ENCODE measurements around the gene S100Z. TPM values are rescaled to one million over a fixed set of nuclear protein-coding genes. Genes with fewer than 3 reads are reported as not detected.
"Not testable (repeated sequence)": the region's sequence is repeated elsewhere in the genome, so short reads cannot be mapped to it uniquely, and the experiment has no call there.

S100Z gene
- total RNA-seq, 2 donors from 2014 or later, result not detected

DNA sequence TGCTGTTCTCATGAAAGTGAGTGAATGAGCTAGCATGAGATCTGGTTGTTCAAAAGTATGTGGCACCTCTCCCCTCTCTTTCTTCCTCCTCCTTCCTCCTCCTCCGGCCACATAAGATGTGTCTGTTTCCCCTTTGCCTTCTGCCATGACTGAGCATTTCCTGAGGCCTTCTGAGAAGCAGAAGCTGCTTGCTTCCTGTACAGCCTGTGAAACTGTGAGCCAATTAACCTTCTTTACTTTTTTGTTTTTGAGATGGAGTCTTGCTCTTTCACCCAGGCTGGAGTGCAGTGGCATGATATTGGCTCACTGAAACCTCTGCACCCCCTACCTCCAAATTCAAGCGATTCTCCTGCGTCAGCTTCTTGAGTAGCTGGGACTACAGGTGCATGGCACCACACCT, 6.1 kb downstream of the S100Z start:
- TF ChIP-seq, protein P1, sequence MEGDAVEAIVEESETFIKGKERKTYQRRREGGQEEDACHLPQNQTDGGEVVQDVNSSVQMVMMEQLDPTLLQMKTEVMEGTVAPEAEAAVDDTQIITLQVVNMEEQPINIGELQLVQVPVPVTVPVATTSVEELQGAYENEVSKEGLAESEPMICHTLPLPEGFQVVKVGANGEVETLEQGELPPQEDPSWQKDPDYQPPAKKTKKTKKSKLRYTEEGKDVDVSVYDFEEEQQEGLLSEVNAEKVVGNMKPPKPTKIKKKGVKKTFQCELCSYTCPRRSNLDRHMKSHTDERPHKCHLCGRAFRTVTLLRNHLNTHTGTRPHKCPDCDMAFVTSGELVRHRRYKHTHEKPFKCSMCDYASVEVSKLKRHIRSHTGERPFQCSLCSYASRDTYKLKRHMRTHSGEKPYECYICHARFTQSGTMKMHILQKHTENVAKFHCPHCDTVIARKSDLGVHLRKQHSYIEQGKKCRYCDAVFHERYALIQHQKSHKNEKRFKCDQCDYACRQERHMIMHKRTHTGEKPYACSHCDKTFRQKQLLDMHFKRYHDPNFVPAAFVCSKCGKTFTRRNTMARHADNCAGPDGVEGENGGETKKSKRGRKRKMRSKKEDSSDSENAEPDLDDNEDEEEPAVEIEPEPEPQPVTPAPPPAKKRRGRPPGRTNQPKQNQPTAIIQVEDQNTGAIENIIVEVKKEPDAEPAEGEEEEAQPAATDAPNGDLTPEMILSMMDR (IDR thresholded peaks at IDR 0.05), result no peak
- no peak overlapping the region for H3K9ac ChIP-seq (ENCODE audit: low read depth in 2 of 2, low read length in 2 of 2)
- no peak overlapping the region for H3K4me3 ChIP-seq
- intact Hi-C loops (cut with DNase I), result no loop called here
- peak overlapping the region; percentile 60 for H3K27ac ChIP-seq
- H3K4me1 ChIP-seq, result no peaks in the 10 kb centered on the region
- H3K36me3 ChIP-seq, result no peaks in the 10 kb centered on the region
- no peaks in the 10 kb centered on the region for H3K27me3 ChIP-seq
- no peak for DNase-seq
- no peaks in the 10 kb centered on the region for H3K9me3 ChIP-seq

DNA sequence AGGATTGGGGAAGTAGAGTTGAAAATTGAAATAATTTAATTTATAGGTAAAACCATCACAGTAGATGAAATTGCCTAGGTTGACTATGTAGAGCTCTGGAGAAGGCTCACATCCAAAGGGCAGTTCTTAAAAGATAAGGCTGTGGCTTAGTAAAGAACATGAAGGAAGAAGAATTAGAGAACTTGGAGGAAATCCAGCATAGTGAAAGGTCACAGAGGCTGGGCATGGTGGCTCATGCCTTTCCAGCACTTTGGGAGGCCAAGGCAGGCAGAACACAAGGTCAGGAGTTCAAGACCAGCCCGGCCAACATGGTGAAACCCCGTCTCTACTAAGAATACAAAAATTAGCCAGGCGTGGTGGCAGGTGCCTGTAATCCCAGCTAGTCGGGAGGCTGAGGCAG, 7.0 kb downstream of the S100Z start:
- H3K9me3 ChIP-seq; H3K36me3 ChIP-seq; H3K4me1 ChIP-seq; intact Hi-C loops (cut with DNase I); DNase-seq; H3K27me3 ChIP-seq; H3K4me3 ChIP-seq; H3K9ac ChIP-seq (ENCODE audit: low read depth in 2 of 2, low read length in 2 of 2): not testable (repeated sequence)
- H3K27ac ChIP-seq, result peak overlapping the region; percentile 60

DNA sequence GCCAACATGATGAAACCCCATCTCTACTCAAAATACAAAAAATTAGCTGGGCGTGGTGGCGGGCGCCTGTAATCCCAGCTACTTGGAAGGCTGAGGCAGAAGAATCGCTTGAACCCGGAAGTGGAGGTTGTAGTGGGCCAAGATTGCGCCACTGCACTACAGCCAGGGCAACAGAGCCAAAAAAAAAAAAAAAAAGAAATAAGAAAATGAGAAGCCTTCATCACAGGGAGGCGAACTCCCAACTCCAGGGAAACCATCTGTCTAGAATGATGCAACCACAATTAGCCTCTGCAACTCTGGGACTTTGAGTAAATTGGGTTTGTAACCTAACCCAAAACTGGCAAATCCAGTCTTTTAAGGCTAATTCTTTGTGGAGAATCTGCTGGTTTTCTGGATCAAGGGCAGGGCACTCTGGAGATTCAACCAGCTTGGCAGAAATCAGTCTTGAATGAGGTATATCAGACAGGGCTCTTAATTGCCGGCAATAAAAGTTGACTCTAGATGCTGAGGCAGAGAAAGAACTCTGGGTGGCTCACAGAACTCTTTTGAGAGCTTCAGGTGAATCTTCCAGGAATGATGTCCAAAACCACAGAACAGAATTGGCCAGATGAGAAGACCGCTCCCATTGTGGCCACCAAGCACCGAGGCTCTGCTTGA, 9.9 kb downstream of the S100Z start:
- H3K27ac ChIP-seq, result no peak overlapping the region
- H3K9ac ChIP-seq (ENCODE audit: low read depth in 2 of 2, low read length in 2 of 2), result no peak overlapping the region
- H3K4me1 ChIP-seq, result no peaks in the 10 kb centered on the region
- no peaks in the 10 kb centered on the region for H3K9me3 ChIP-seq
- no peak for DNase-seq
- TF ChIP-seq, protein P1 (IDR thresholded peaks at IDR 0.05), result no peak
- no peaks in the 10 kb centered on the region for H3K36me3 ChIP-seq
- H3K27me3 ChIP-seq, result no peaks in the 10 kb centered on the region
- intact Hi-C loops (cut with DNase I), result no loop called here
- H3K4me3 ChIP-seq, result no peak overlapping the region

DNA sequence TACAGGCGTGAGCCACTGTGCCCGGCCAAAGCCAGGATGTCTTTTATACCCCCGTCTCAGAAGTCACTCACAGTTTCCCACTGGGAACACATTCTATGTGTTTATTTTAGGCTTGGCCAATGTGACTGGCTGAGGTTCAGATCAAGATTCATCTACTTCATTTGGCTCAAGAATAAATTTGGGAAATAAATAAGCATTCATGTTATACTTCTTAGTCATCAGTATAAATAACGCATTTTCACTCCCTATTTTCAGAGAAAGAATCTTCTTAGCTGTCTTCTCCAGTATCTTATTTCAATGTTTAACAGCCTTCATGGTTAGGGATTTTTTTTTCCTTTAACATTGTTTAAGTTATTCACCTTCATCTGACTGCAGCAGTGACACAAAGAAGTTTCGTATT, 11.8 kb downstream of the S100Z start:
- TF ChIP-seq, protein P1 (IDR thresholded peaks at IDR 0.05), result no peak
- no peaks in the 10 kb centered on the region for H3K36me3 ChIP-seq

DNA sequence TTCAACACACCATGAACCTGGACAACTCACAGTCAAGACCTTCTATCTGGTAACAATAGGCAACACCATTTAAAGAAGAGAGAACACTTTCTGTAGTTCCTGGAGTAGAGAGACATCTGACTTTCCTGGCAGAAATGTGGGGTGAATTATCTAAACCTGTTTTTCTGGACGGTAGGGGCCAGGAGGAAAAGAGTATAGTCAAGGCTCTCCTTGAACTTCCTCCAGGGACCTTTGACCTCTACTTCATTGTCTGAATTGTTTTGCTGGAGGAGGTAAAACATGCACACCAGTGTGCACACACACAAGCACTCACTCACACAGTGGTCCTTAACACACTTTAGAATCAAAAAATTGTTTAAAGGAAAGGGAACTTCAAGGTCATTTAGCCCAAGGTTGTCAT, 13.2 kb downstream of the S100Z start:
- TF ChIP-seq, protein P1 (IDR thresholded peaks at IDR 0.05), result no peak
- intact Hi-C loops (cut with DNase I), result no loop called here
- H3K27me3 ChIP-seq, result no peaks in the 10 kb centered on the region
- H3K4me3 ChIP-seq, result no peak overlapping the region
- H3K4me1 ChIP-seq, result no peaks in the 10 kb centered on the region
- DNase-seq, result no peak
- H3K36me3 ChIP-seq, result no peaks in the 10 kb centered on the region
- no peaks in the 10 kb centered on the region for H3K9me3 ChIP-seq
- no peak overlapping the region for H3K9ac ChIP-seq (ENCODE audit: low read depth in 2 of 2, low read length in 2 of 2)
- no peak overlapping the region for H3K27ac ChIP-seq

More for the DNA sequence above, 11.8 kb downstream of the S100Z start:
- Histone ChIP-seq H3K27me3 (no peaks in the 10 kb centered on the region), H3K4me3 (no peak overlapping the region), H3K9ac (ENCODE audit: low read depth in 2 of 2, low read length in 2 of 2) (no peak overlapping the region), H3K27ac (no peak overlapping the region), H3K9me3 (no peaks in the 10 kb centered on the region), H3K4me1 (no peaks in the 10 kb centered on the region)
- no peak for DNase-seq
- intact Hi-C loops (cut with DNase I), result no loop called here

DNA sequence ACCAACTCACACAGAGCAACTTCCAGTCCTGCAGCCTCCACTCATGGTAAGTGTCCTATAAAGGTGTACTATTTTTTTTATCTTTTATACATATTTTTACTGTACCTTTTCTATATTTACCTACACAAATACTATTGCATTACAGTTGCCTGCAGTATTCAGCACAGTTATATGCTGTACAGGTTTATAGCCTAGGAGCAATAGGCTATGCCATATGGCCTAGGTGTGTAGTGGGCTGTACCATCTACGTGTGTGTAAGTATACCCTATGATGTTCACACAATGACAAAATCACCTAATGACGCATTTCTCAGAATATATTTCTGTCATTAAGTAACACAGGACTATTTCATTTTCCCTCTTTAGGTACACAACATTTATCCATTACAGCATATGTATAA, 16.7 kb downstream of the S100Z start:
- H3K36me3 ChIP-seq, result no peaks in the 10 kb centered on the region

More for the DNA sequence above, 16.7 kb downstream of the S100Z start:
- no peak overlapping the region for H3K27ac ChIP-seq
- no peak overlapping the region for H3K9ac ChIP-seq (ENCODE audit: low read depth in 2 of 2, low read length in 2 of 2)
- intact Hi-C loops (cut with DNase I), result loop anchor here (5.0 kb wide), 1 partner anchor 151 kb away; no protein-coding TSS in a partner anchor
- TF ChIP-seq, protein P1 (IDR thresholded peaks at IDR 0.05), result no peak
- no peaks in the 10 kb centered on the region for H3K27me3 ChIP-seq
- no peaks in the 10 kb centered on the region for H3K9me3 ChIP-seq
- H3K4me1 ChIP-seq, result no peaks in the 10 kb centered on the region
- no peak for DNase-seq
- H3K4me3 ChIP-seq, result no peak overlapping the region
